NCI-H1417 treated with DMSO at 0.1 percent for 48 hours (cell line): ENCODE data around the gene MASP2.
"Not testable (repeated sequence)": the region's sequence is repeated elsewhere in the genome, so short reads cannot be mapped to it uniquely, and the experiment has no call there.

Experiments
- DNase-seq: peaks from one replicate; lab custom pipeline; 2025; lab: John Stamatoyannopoulos, UW

Gene MASP2

DNA sequence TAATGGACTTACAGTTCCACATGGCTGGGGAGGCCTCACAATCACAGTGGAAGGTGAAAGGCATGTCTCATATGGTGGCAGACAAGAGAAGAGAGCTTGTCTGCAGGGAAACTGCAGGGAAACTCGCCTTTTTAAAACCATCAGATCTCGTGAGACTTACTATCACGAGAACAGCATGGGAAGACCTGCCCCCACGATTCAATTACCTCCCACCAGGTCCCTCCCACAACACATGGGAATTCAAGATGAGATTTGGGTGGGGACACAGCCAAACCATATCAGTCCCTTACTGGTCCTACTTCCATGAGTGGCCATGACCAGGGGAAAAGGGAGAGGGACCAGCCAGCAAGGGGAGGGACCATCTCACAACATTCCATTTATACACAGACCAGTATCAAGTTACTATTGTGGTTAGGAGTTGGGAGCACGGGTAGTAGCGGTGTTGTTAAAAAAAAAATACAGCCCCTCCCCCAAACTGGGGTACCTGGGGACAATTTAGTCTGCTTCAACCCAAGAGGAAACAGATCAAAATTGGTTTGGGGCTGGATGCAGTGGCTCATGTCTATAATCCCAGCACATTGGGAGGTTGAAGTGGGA, 57.0 kb downstream of the MASP2 start:
- not testable (repeated sequence) for DNase-seq

GRCh38 chr1:10989095-10989494, 57.9 kb downstream of the MASP2 start:
- no peak for DNase-seq

DNA sequence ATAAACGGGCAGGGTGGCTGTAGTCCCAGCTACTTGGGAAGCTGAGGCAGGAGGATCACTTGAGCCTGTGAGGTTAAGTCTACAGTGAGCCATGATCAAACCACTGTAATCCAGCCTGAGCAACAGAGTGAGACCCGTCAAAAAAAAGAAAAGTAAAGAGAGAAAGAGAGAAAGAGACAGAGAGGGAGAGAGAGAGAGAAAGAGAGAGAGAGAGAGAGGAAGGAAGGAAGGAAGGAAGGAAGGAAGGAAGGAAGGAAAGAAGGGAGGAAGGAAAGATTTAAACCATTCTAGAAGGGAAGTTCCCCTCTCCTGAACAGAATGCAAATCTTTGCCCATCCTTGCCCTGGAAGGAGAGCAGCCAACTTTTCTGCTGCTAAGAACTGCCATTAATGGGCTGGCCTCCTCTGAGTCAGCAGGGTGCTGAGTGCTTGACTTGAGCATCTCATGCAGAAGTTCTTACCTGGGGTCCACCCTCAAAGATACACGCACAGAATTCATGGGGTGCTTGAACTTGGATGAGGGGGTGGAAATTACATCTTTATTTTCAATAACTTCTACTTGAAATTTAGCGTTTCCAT, 59.1 kb downstream of the MASP2 start:
- DNase-seq: no peak

DNA sequence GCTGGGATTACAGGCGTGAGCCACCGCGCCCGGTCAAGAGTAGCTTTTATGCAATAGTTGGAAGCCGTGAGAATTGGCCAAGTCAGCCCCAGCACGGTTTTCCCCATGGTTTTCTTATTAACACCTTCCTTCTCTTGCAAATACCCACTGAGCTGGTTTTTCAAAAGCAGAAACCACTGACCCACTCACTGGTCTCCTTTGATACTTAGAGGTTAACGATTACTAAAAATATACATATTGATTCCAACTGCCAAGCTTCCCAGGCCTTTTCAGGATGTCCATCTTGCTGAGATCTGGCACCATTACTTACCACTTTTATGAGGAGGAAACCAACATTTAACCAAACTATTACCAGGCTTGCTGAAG, 60.5 kb downstream of the MASP2 start:
- DNase-seq: no peak

- no peak for DNase-seq
Measured at GRCh38 chr1:10980841-10981727, 66.0 kb downstream of the MASP2 start.

GRCh38 chr1:10980094-10980577, 66.9 kb downstream of the MASP2 start:
- no peak for DNase-seq

DNA sequence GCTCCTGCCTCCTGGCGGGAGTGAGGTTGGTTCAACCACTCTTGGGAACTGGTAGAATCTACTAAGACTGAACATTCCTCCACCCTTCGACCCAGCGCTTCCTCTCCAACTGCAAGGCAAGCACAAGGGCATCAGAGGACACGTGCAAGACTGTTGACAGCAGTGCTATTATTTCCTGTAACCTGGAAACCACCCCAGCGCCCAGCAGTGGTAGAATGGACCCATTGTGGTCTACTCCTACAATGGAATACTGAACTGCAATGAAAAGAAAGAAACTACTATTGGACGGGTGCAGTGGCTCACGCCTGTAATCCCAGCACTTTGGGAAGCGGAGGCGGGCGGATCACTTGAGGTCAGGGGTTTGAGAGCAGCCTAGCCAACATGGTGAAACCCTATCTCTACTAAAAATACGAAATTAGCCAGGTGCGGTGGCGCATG, 67.5 kb downstream of the MASP2 start:
- DNase-seq: no peak

DNA sequence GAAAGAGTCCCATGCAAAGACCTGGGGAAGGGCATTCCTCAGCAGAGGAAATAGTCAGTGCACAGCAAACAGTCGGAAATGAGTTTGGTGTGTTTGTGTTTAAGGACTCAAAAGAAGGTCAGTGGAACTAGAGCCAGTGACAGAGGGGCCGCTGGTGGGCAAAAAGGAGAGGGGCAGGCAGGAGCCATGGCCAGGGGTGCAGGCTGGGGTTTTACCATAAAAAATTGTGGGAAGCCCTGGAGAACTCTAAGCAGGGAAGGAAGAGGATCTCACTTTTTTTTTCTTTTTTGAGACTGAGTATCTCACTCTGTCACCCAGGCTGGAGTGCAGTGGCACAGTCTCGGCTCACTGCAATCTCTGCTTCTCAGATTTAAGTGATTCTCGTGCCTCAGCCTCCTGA, 68.3 kb downstream of the MASP2 start:
- DNase-seq: no peak
